Colonic mucosa (tissue), 4 donors: Measurements from ENCODE around the gene DNMT3A. TPM values are rescaled to one million over a fixed set of nuclear protein-coding genes. Genes with fewer than 3 reads are reported as not detected.

Experiments
- DNase-seq: peaks from one replicate; pipeline ENCODE4 v3.0.0-alpha.2; 2020
- H3K27ac ChIP-seq: fragments of 200-600 bp; one replicate; pipeline ENCODE4 v1.8.0; 2021
- H3K27me3 ChIP-seq: fragments of 200-600 bp; one replicate; pipeline ENCODE4 v1.8.0; 2021
- H3K36me3 ChIP-seq: fragments of 200-600 bp; one replicate; pipeline ENCODE4 v1.8.0; 2021
- H3K4me1 ChIP-seq: fragments of 200-600 bp; one replicate; pipeline ENCODE4 v1.8.0; 2021; ENCODE audit warnings: mild to moderate bottlenecking
- H3K4me3 ChIP-seq: fragments of 200-600 bp; one replicate; pipeline ENCODE4 v1.8.0; 2021
- H3K9ac ChIP-seq, 2 donors: one replicate each; pipeline ENCODE4 v1.7.0; 2013; ENCODE audit warnings: control low read depth in 2 of 2, low read depth in 2 of 2, low read length in 2 of 2
- H3K9me3 ChIP-seq: fragments of 200-600 bp; one replicate; pipeline ENCODE4 v1.8.0; 2021
- intact Hi-C: fragments of 100-400 bp; cut with DNase I; formaldehyde crosslinking; loops from one replicate; pipeline ENCODE4 v1.14.1; 2022
- total RNA-seq, 2 donors: library from RNA; stranded (reverse); fragmentation: NEBNext Ultra II Directional in 1 of 2; extraction: Animal tissue kit (Norgen Biotek cat#: 25700) in 1 of 2; gene quantifications; one replicate each; pipeline ENCODE4 v1.2.1, GENCODE V29; 2021
- TF ChIP-seq, protein P1 (sequence below): fragments of 200-600 bp; IDR thresholded peaks from one replicate; pipeline ENCODE4 v1.8.0; 2022; ENCODE audit warnings: antibody characterized with exemption, mild to moderate bottlenecking
- donor health status: healthy.
- donor health status: DM: no; HTN: no; CAD: no.
- donor health status: DM: no; HTN: no; CAD: no.

DNMT3A gene
- total RNA-seq, 2 donors from 2014 or later, result 30.8 to 44.5 TPM

DNA sequence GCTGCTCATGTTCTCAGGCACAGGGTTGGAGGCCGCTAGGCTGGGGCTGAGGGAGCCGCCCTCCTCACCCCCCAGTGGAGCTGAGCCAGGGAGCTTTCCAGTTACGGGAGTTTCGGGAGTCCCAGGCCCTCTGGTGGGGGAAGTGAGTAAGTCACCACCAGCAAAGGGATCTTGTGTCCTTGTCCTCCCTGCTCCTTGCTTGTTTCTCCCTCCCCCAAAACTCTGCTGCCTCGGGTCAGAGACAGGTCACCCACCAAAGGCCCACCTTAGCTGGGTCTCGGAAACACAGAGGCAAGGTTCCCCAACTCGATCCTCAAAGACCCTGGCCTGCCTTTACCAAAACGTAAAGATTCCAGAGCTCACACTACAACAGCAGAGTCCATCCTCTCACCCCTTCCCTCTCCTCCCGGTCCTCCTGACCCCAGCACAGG, 112.9 kb downstream of the DNMT3A start:
- Histone ChIP-seq H3K27me3 (no peaks in the 10 kb centered on the region), H3K4me1 (no peaks in the 10 kb centered on the region), H3K9me3 (no peaks in the 10 kb centered on the region), H3K27ac (no peak overlapping the region), H3K9ac (no peak overlapping the region), H3K36me3 (no peaks in the 10 kb centered on the region), H3K4me3 (no peak overlapping the region)
- DNase-seq, result peak; percentile 69
- intact Hi-C loops, result no loop called here
- TF ChIP-seq, protein P1, sequence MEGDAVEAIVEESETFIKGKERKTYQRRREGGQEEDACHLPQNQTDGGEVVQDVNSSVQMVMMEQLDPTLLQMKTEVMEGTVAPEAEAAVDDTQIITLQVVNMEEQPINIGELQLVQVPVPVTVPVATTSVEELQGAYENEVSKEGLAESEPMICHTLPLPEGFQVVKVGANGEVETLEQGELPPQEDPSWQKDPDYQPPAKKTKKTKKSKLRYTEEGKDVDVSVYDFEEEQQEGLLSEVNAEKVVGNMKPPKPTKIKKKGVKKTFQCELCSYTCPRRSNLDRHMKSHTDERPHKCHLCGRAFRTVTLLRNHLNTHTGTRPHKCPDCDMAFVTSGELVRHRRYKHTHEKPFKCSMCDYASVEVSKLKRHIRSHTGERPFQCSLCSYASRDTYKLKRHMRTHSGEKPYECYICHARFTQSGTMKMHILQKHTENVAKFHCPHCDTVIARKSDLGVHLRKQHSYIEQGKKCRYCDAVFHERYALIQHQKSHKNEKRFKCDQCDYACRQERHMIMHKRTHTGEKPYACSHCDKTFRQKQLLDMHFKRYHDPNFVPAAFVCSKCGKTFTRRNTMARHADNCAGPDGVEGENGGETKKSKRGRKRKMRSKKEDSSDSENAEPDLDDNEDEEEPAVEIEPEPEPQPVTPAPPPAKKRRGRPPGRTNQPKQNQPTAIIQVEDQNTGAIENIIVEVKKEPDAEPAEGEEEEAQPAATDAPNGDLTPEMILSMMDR, result peak; percentile 50

- H3K4me1 ChIP-seq, result no peaks in the 10 kb centered on the region
- H3K9me3 ChIP-seq, result no peaks in the 10 kb centered on the region
- H3K4me3 ChIP-seq, result no peak overlapping the region
- intact Hi-C loops, result no loop called here
- H3K27me3 ChIP-seq, result no peaks in the 10 kb centered on the region
- H3K36me3 ChIP-seq, result no peaks in the 10 kb centered on the region
- TF ChIP-seq, protein P1, result no peak
- no peak overlapping the region for H3K27ac ChIP-seq
- no peak overlapping the region for H3K9ac ChIP-seq
- DNase-seq, result no peak
Observed at GRCh38 chr2:25227576-25227975, 114.1 kb downstream of the DNMT3A start.

GRCh38 chr2:25226827-25227226, 114.9 kb downstream of the DNMT3A start:
- DNase-seq, result no peak
- H3K9ac ChIP-seq, result no peak overlapping the region
- intact Hi-C loops, result no loop called here

DNA sequence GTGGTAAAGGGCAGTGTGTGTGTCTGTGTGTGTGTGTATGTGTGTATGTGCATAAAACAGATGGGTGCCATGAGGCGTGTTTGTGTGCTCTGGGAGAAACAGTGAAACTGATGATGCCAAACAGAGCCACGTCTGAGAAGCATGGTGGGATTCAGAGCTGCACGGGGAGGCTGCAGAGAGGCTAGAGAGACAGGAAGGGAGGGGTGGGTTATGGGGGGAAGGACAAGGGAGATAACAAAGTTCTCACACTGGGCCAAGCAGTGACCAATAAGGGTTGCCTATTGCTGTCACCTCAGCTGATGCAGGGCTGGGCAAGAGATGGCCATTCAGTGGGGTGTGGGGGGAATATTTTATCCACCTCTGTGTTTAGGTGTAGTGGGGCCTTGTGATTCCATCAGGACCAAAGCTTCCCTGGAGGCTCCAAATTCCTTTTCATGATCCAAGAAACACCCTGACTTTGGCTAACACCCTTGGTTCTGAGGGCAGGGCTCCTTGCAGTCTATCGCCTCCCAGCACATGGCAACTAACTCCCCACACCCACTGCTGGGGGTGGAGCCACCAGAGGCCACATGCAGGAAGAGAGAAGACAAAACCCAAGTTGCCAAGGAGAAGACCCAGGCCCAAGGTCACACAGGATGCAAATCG, 119.1 kb downstream of the DNMT3A start:
- TF ChIP-seq, protein P1, result no peak
- intact Hi-C loops, result no loop called here
- H3K36me3 ChIP-seq, result no peaks in the 10 kb centered on the region
- H3K27ac ChIP-seq, result no peak overlapping the region
- no peaks in the 10 kb centered on the region for H3K9me3 ChIP-seq
- H3K4me3 ChIP-seq, result no peak overlapping the region
- no peak overlapping the region for H3K9ac ChIP-seq
- H3K4me1 ChIP-seq, result no peaks in the 10 kb centered on the region
- no peaks in the 10 kb centered on the region for H3K27me3 ChIP-seq
- DNase-seq, result no peak

More at GRCh38 chr2:25226827-25227226, 114.9 kb downstream of the DNMT3A start:
- H3K27me3 ChIP-seq, result no peaks in the 10 kb centered on the region
- TF ChIP-seq, protein P1, result no peak
- H3K4me3 ChIP-seq, result no peak overlapping the region
- H3K27ac ChIP-seq, result no peak overlapping the region
- no peaks in the 10 kb centered on the region for H3K36me3 ChIP-seq
- no peaks in the 10 kb centered on the region for H3K4me1 ChIP-seq
- H3K9me3 ChIP-seq, result no peaks in the 10 kb centered on the region

- H3K36me3 ChIP-seq, result no peaks in the 10 kb centered on the region
- no peaks in the 10 kb centered on the region for H3K9me3 ChIP-seq
- no peak overlapping the region for H3K27ac ChIP-seq
- H3K4me3 ChIP-seq, result no peak overlapping the region
- TF ChIP-seq, protein P1, result no peak
- H3K9ac ChIP-seq, result no peak overlapping the region
- no peak for DNase-seq
- H3K27me3 ChIP-seq, result no peaks in the 10 kb centered on the region
- H3K4me1 ChIP-seq, result no peaks in the 10 kb centered on the region
- intact Hi-C loops, result no loop called here
Observed at GRCh38 chr2:25221579-25221978, 120.1 kb downstream of the DNMT3A start.
